CD14-positive monocyte (primary cell): Measurements from ENCODE around the gene DNAJC5. TPM values are rescaled to one million over a fixed set of nuclear protein-coding genes. Genes with fewer than 3 reads are reported as not detected.
A peak's percentile ranks its signal among the peaks of the same experiment; 100 is the strongest.

ENCODE experiments used
- DNase-seq, 3 donors: peaks; one replicate each; pipeline ENCODE4 v3.0.0-alpha.2; 2011 to 2022
- H2AFZ ChIP-seq: 2 replicates; pipeline ENCODE4 v1.6.0; 2012; ENCODE audit warnings: mild to moderate bottlenecking, low read depth, low read length, inconsistent platforms; ENCODE audit not compliant: insufficient read depth, poor library complexity, severe bottlenecking
- H3K27ac ChIP-seq, 2 donors: 1 replicate in 1 of 2; 2 replicates in 1 of 2; pipeline ENCODE4 v1.5.1; 2012 to 2013; ENCODE audit warnings: low read length in 2 of 2, control low read depth in 1 of 2, inconsistent platforms in 1 of 2, low read depth in 1 of 2, mild to moderate bottlenecking in 1 of 2
- H3K27me3 ChIP-seq, 2 donors: one replicate each; pipeline versions ENCODE4 v1.6.0 to v1.6.1; 2011 to 2013; ENCODE audit warnings: low read length in 2 of 2; ENCODE audit not compliant: control insufficient read depth in 2 of 2, insufficient read depth in 2 of 2
- H3K36me3 ChIP-seq, 2 donors: replicated peaks in 1 of 2; 1 replicate in 1 of 2; 2 replicates in 1 of 2; pipeline versions ENCODE4 v1.5.1 to v1.6.1; 2012 to 2013; ENCODE audit warnings: low read length in 2 of 2, control low read depth in 1 of 2, inconsistent platforms in 1 of 2, mild to moderate bottlenecking in 1 of 2; ENCODE audit not compliant: insufficient read depth in 2 of 2, control insufficient read depth in 1 of 2
- H3K4me1 ChIP-seq, 2 donors: 1 replicate in 1 of 2; 2 replicates in 1 of 2; pipeline versions ENCODE4 v1.5.1 to v1.6.1; 2012 to 2013; ENCODE audit warnings: low read length in 2 of 2, control low read depth in 1 of 2, inconsistent platforms in 1 of 2, mild to moderate bottlenecking in 1 of 2, moderate library complexity in 1 of 2; ENCODE audit not compliant: insufficient read depth in 2 of 2, control insufficient read depth in 1 of 2
- H3K4me2 ChIP-seq: replicated peaks from 2 replicates; pipeline ENCODE3; 2012; ENCODE audit warnings: low read length, moderate library complexity, mild to moderate bottlenecking; ENCODE audit not compliant: poor library complexity, severe bottlenecking; ENCODE audit errors: extremely low read depth
- H3K4me3 ChIP-seq, 3 experiments: fragments of 200-600 bp in 1 of 3; sonication (generic) in 1 of 3; replicated peaks in 1 of 3; 1 replicate in 2 of 3; 2 replicates in 1 of 3; pipeline ENCODE4 v1.5.1; 2011 to 2013; ENCODE audit warnings: low read length in 3 of 3, mild to moderate bottlenecking in 3 of 3, control low read depth in 2 of 3, low read depth in 2 of 3, inconsistent platforms in 1 of 3, moderate library complexity in 1 of 3
- H3K79me2 ChIP-seq: 2 replicates; pipeline ENCODE4 v1.6.0; 2012; ENCODE audit warnings: mild to moderate bottlenecking, control low read depth, inconsistent platforms, low read length, moderate library complexity; ENCODE audit not compliant: insufficient read depth
- H3K9ac ChIP-seq: 2 replicates; pipeline ENCODE4 v1.6.0; 2017; ENCODE audit warnings: low read length, mild to moderate bottlenecking; ENCODE audit not compliant: insufficient read depth, poor library complexity, severe bottlenecking
- H3K9me3 ChIP-seq, 2 donors: replicated peaks in 1 of 2; 1 replicate in 1 of 2; 2 replicates in 1 of 2; pipeline versions ENCODE4 v1.5.1 to v1.6.1; 2012 to 2013; ENCODE audit warnings: low read length in 2 of 2, control low read depth in 1 of 2; ENCODE audit not compliant: control insufficient read depth in 1 of 2, insufficient read depth in 1 of 2
- H4K20me1 ChIP-seq: 2 replicates; pipeline ENCODE4 v1.6.0; 2012; ENCODE audit warnings: mild to moderate bottlenecking, low read length, control low read depth, moderate library complexity; ENCODE audit not compliant: insufficient read depth
- H3K27ac Mint-ChIP-seq, 7 donors: one replicate each; pipeline ENCODE4 v1.8.0; 2020; ENCODE audit warnings: mild to moderate bottlenecking in 7 of 7, mixed read lengths in 7 of 7, moderate library complexity in 6 of 7, inconsistent platforms in 2 of 7
- H3K27me3 Mint-ChIP-seq, 3 donors: one replicate each; pipeline ENCODE4 v1.8.0; 2021 to 2022; ENCODE audit warnings: low read depth in 3 of 3, mild to moderate bottlenecking in 3 of 3, mixed read lengths in 3 of 3, moderate library complexity in 3 of 3, inconsistent platforms in 1 of 3
- H3K36me3 Mint-ChIP-seq, 2 donors: one replicate each; pipeline ENCODE4 v1.8.0; 2020; ENCODE audit warnings: mixed read lengths in 2 of 2, inconsistent platforms in 1 of 2, mild to moderate bottlenecking in 1 of 2
- H3K4me1 Mint-ChIP-seq: one replicate; pipeline ENCODE4 v1.8.0; 2020; ENCODE audit warnings: mild to moderate bottlenecking, mixed read lengths
- H3K4me3 Mint-ChIP-seq, 2 donors: one replicate each; pipeline ENCODE4 v1.8.0; 2020; ENCODE audit warnings: mild to moderate bottlenecking in 2 of 2, mixed read lengths in 2 of 2, moderate library complexity in 1 of 2
- H3K9me3 Mint-ChIP-seq, 7 donors: one replicate each; pipeline ENCODE4 v1.8.0; 2020 to 2022; ENCODE audit warnings: mixed read lengths in 7 of 7, mild to moderate bottlenecking in 6 of 7, moderate library complexity in 6 of 7, inconsistent platforms in 2 of 7
- WGBS: methylation state at CpG from one replicate; pipeline ENCODE4 v1.1.5; 2013; ENCODE audit warnings: missing lambda C conversion rate; ENCODE audit not compliant: insufficient coverage; 5-methylcytosine and 5-hydroxymethylcytosine counted together
- intact Hi-C, 2 donors: fragments of 100-400 bp; cut with micrococcal nuclease; formaldehyde crosslinking; loops; one replicate each; pipeline versions ENCODE4 v1.15.0 to v1.15.1; 2023
- polyA plus RNA-seq, 3 donors: library from polyadenylated mRNA; depleted of rRNA in 1 of 3; unstranded in 2 of 3; stranded (reverse) in 1 of 3; fragments of 300-500 nt in 2 of 3; fragments of >200 nt in 1 of 3; fragmentation: Illumina TruSeq in 2 of 3; gene quantifications; 1 replicate in 2 of 3; 2 replicates in 1 of 3; pipeline ENCODE4 v1.2.3, GENCODE V29; 2012 to 2021
- TF ChIP-seq, protein P1 (sequence below): fragments of 200-600 bp; IDR thresholded peaks from one replicate; pipeline ENCODE4 v1.8.0; 2022; ENCODE audit warnings: antibody characterized with exemption, mild to moderate bottlenecking

DNAJC5 gene
- polyA plus RNA-seq, 3 donors, result 5.9 to 44.4 (median 7.4) TPM

DNA sequence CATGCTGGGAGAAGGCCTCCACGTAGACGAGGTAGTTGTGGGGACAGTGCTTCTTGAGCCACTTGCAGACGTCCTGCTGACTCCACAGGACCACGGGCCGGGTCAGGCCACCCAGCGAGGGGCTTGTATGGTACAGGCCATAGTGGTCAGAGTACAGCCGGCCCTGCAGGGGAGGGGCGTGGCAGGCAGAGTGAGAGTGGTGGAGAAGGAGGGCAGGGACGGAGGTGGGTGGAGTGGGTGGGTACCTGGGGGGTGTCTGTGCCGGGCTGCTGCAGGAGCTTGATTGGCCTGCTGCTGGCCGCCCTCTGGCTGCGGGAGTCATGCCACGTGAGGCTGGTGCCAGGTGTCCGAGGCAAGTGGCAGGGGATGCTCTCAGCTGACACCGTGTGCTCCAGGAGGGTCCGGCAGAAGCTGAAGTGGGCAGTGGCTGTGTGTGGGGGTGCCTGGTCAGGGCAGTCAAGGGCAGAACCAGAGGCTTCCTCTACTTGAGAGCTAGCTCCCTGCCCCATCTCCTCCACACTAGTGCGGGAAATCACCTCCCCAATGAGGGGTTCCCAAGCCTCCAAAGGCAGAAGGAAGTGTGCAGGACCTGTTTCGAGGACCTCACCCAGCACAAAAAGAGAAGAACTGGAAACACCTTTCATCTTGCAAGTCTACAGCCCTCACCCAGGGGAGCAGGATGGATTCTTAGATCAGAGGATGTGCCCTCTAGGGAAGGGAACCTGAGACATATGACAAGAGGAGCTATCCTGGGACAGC is 82.2 kb downstream of the DNAJC5 start:
- Mint-ChIP-seq H3K36me3 (no peaks in the 10 kb centered on the region), H3K4me1 (peaks cover 42% of the 10 kb centered on the region), H3K4me3 (peak overlapping the region in 1 of 2 donors; percentile 27), H3K27ac (peak overlapping the region in 1 of 7 donors; percentile 84), H3K9me3 (peaks cover 0 to 2% (median 0%) of the 10 kb centered on the region in 7 donors), H3K27me3 (peaks cover 11 to 19% (median 11%) of the 10 kb centered on the region in 3 donors)
- Histone ChIP-seq H3K4me3 (no peak overlapping the region), H3K4me1 (peaks cover 35 to 54% of the 10 kb centered on the region in 2 donors), H3K9ac (no peak overlapping the region), H3K27ac (no peak overlapping the region), H3K9me3 (no peaks in the 10 kb centered on the region), H3K4me2 (peak overlapping the region; percentile 99), H4K20me1 (no peaks in the 10 kb centered on the region), H3K79me2 (peaks cover 10% of the 10 kb centered on the region), H3K36me3 (no peaks in the 10 kb centered on the region), H2AFZ (peak overlapping the region; percentile 47), H3K27me3 (peaks cover 0 to 12% of the 10 kb centered on the region in 2 donors)
- DNase-seq, result peak in 1 of 3 donors; percentile 45
- WGBS, result 81% methylated on average over 10 of the region's 18 CpGs
- intact Hi-C loops, result no loop called here
- TF ChIP-seq, protein P1, sequence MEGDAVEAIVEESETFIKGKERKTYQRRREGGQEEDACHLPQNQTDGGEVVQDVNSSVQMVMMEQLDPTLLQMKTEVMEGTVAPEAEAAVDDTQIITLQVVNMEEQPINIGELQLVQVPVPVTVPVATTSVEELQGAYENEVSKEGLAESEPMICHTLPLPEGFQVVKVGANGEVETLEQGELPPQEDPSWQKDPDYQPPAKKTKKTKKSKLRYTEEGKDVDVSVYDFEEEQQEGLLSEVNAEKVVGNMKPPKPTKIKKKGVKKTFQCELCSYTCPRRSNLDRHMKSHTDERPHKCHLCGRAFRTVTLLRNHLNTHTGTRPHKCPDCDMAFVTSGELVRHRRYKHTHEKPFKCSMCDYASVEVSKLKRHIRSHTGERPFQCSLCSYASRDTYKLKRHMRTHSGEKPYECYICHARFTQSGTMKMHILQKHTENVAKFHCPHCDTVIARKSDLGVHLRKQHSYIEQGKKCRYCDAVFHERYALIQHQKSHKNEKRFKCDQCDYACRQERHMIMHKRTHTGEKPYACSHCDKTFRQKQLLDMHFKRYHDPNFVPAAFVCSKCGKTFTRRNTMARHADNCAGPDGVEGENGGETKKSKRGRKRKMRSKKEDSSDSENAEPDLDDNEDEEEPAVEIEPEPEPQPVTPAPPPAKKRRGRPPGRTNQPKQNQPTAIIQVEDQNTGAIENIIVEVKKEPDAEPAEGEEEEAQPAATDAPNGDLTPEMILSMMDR, result no peak

DNA sequence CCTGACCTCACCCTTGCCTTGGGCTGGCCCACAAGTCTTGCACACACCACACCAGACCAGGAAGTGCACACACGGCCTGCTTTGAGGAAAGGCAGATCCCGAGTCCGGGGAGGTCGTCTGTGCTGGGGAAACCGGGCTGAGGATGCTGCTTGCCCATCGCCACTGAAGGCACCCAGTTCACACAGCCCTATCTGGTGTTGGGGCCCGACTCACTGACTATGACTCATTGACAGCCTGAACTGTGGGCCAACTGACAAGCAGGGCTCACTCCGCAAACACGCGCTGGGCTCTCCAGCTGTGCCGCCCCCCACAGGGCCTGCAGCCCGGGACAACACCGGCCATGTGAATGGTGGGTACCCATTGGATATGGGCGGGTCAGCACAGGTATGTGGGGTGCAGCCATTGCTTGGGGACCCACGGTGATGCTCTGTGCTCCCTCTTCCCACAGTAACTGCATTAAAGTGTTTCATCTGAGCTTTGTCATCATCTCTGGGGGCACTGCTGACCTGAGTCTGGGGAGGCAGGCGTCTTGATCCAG is 82.9 kb downstream of the DNAJC5 start:
- Histone ChIP-seq H3K4me1 (peaks cover 35 to 59% of the 10 kb centered on the region in 2 donors), H2AFZ (peak overlapping the region; percentile 47), H4K20me1 (no peaks in the 10 kb centered on the region), H3K79me2 (peaks cover 17% of the 10 kb centered on the region), H3K4me2 (peak overlapping the region; percentile 99), H3K36me3 (peaks cover 1 to 5% of the 10 kb centered on the region in 2 donors), H3K9ac (no peak overlapping the region), H3K27me3 (peaks cover 0 to 6% of the 10 kb centered on the region in 2 donors), H3K9me3 (no peaks in the 10 kb centered on the region), H3K27ac (no peak overlapping the region), H3K4me3 (peak overlapping the region in 1 of 3 experiments; percentile 83)
- DNase-seq, result peak in 2 of 3 donors; percentile 40 to 68
- Mint-ChIP-seq H3K4me3 (peak overlapping the region in 1 of 2 donors; percentile 21), H3K27ac (peak overlapping the region in 2 of 7 donors; percentile 4 to 84), H3K36me3 (peaks cover 2 to 5% of the 10 kb centered on the region in 2 donors), H3K4me1 (peaks cover 47% of the 10 kb centered on the region), H3K9me3 (peaks cover 0 to 2% (median 0%) of the 10 kb centered on the region in 7 donors), H3K27me3 (peaks cover 7 to 14% (median 11%) of the 10 kb centered on the region in 3 donors)
- intact Hi-C loops, result no loop called here
- TF ChIP-seq, protein P1, result no peak
- 36% methylated on average over 11 of the region's 16 CpGs for WGBS
